ENCODE data around the gene SPAG5. TPM values are rescaled to one million over a fixed set of nuclear protein-coding genes. Genes with fewer than 3 reads are reported as not detected.
A peak's percentile ranks its signal among the peaks of the same experiment; 100 is the strongest.
"Not testable (repeated sequence)": the region's sequence is repeated elsewhere in the genome, so short reads cannot be mapped to it uniquely, and the experiment has no call there.

SPAG5 gene
- total RNA-seq, 1 donor from 2014 or later: 18.8 TPM

- no peak for DNase-seq (ENCODE audit: low spot score)
These were observed 11.6 kb upstream of the SPAG5 start for GRCh38 chr17:28610376-28610775.

GRCh38 chr17:28604031-28604430, 5.2 kb upstream of the SPAG5 start:
- DNase-seq (ENCODE audit: low spot score): not testable (repeated sequence)

- peak; percentile 66 for DNase-seq (ENCODE audit: low spot score)
These were observed 723 bp upstream of the SPAG5 start for GRCh38 chr17:28599311-28600184.

GRCh38 chr17:28598389-28598788, 436 bp downstream of the SPAG5 start:
- DNase-seq (ENCODE audit: low spot score): no peak

- no peak for DNase-seq (ENCODE audit: low spot score)
These were observed 1.0 kb downstream of the SPAG5 start for GRCh38 chr17:28597606-28598383.

- no peak for DNase-seq (ENCODE audit: low spot score)
These were observed 6.6 kb downstream of the SPAG5 start for GRCh38 chr17:28592260-28592659.

- no peak for DNase-seq (ENCODE audit: low spot score)
These were observed 13.0 kb downstream of the SPAG5 start for GRCh38 chr17:28585851-28586250.

- no peak for DNase-seq (ENCODE audit: low spot score)
These were observed 14.4 kb downstream of the SPAG5 start for GRCh38 chr17:28584434-28584833.

GRCh38 chr17:28582513-28582912, 16.3 kb downstream of the SPAG5 start:
- DNase-seq (ENCODE audit: low spot score): no peak

- no peak for DNase-seq (ENCODE audit: low spot score)
These were observed 17.9 kb downstream of the SPAG5 start for GRCh38 chr17:28580959-28581358.

- no peak for DNase-seq (ENCODE audit: low spot score)
These were observed 19.3 kb downstream of the SPAG5 start for GRCh38 chr17:28579526-28579925.

- DNase-seq (ENCODE audit: low spot score): no peak
These were observed 20.3 kb downstream of the SPAG5 start for GRCh38 chr17:28578246-28579195.

GRCh38 chr17:28577466-28577824, 21.4 kb downstream of the SPAG5 start:
- no peak for DNase-seq (ENCODE audit: low spot score)

GRCh38 chr17:28576758-28577465, 21.9 kb downstream of the SPAG5 start, which contains the start of gene ALDOC:
Gene ALDOC, minus strand, starts transcription at chr17:28576895. Its CDS starts 1,363 bp downstream, at chr17:28575532.
- peak; percentile 91 for DNase-seq (ENCODE audit: low spot score)

- not testable (repeated sequence) for DNase-seq (ENCODE audit: low spot score)
These were observed 22.8 kb downstream of the SPAG5 start for GRCh38 chr17:28576016-28576415.

- no peak for DNase-seq (ENCODE audit: low spot score)
These were observed 23.6 kb downstream of the SPAG5 start for GRCh38 chr17:28575126-28575795.

GRCh38 chr17:28574526-28574925, 24.3 kb downstream of the SPAG5 start:
- DNase-seq (ENCODE audit: low spot score): no peak

GRCh38 chr17:28573966-28574480, 24.8 kb downstream of the SPAG5 start:
- DNase-seq (ENCODE audit: low spot score): no peak

- DNase-seq (ENCODE audit: low spot score): no peak
These were observed 25.3 kb downstream of the SPAG5 start for GRCh38 chr17:28573521-28573920.

- no peak for DNase-seq (ENCODE audit: low spot score)
These were observed 25.8 kb downstream of the SPAG5 start for GRCh38 chr17:28573040-28573380.

All from umbilical cord (tissue), 2 donors.